Mesendoderm (in vitro differentiated cells): ENCODE measurements around the gene PIGX.

ENCODE experiments used
- DNase-seq: peaks from one replicate; pipeline ENCODE4 v3.0.0; 2013
- H2AK5ac ChIP-seq: 2 replicates; pipeline ENCODE4 v1.6.1; 2013; ENCODE audit warnings: low read length, inconsistent platforms
- H2BK120ac ChIP-seq: 2 replicates; pipeline ENCODE4 v1.6.1; 2013; ENCODE audit warnings: low read depth, mild to moderate bottlenecking, low read length, moderate library complexity, mixed read lengths
- H2BK15ac ChIP-seq: replicated peaks from 2 replicates; pipeline ENCODE4 v1.6.1; 2013; ENCODE audit warnings: low read depth, mild to moderate bottlenecking, moderate library complexity
- H2BK5ac ChIP-seq: 2 replicates; pipeline ENCODE4 v1.6.1; 2013; ENCODE audit warnings: low read length, inconsistent platforms
- H3K18ac ChIP-seq: 2 replicates; pipeline ENCODE4 v1.6.1; 2013; ENCODE audit warnings: mild to moderate bottlenecking, low read length, mixed read lengths
- H3K23ac ChIP-seq: one replicate; pipeline ENCODE4 v1.6.1; 2013; ENCODE audit warnings: low read length
- H3K27ac ChIP-seq: 2 replicates; pipeline ENCODE4 v1.5.1; 2013; ENCODE audit warnings: low read depth, mild to moderate bottlenecking, inconsistent platforms, low read length, moderate library complexity
- H3K27me3 ChIP-seq: 2 replicates; pipeline ENCODE4 v1.6.1; 2013; ENCODE audit warnings: low read length, control low read depth, mild to moderate bottlenecking, inconsistent platforms; ENCODE audit not compliant: insufficient read depth, poor library complexity
- H3K36me3 ChIP-seq: 2 replicates; pipeline ENCODE4 v1.6.1; 2013; ENCODE audit warnings: low read length, inconsistent platforms; ENCODE audit not compliant: control insufficient read depth, insufficient read depth
- H3K4ac ChIP-seq: one replicate; pipeline ENCODE4 v1.6.1; 2013; ENCODE audit warnings: low read depth, mild to moderate bottlenecking, low read length, moderate library complexity
- H3K4me1 ChIP-seq: 2 replicates; pipeline ENCODE4 v1.6.1; 2013; ENCODE audit warnings: low read depth, low read length, inconsistent platforms; ENCODE audit not compliant: control insufficient read depth
- H3K4me2 ChIP-seq: 2 replicates; pipeline ENCODE4 v1.6.1; 2013; ENCODE audit warnings: low read length
- H3K4me3 ChIP-seq: 2 replicates; pipeline ENCODE4 v1.5.1; 2013; ENCODE audit warnings: mild to moderate bottlenecking, low read length
- H3K56ac ChIP-seq: one replicate; pipeline ENCODE4 v1.6.1; 2013; ENCODE audit warnings: low read length
- H3K79me1 ChIP-seq: 2 replicates; pipeline ENCODE4 v1.6.1; 2013; ENCODE audit warnings: low read length, inconsistent platforms
- H3K79me2 ChIP-seq: 2 replicates; pipeline ENCODE4 v1.6.1; 2013; ENCODE audit warnings: mild to moderate bottlenecking, low read length; ENCODE audit not compliant: control insufficient read depth, insufficient read depth
- H3K9ac ChIP-seq: 2 replicates; pipeline ENCODE4 v1.6.1; 2013; ENCODE audit warnings: low read length, inconsistent platforms
- H4K5ac ChIP-seq: one replicate; pipeline ENCODE4 v1.6.1; 2013; ENCODE audit warnings: low read length
- H4K8ac ChIP-seq: one replicate; pipeline ENCODE4 v1.6.1; 2013; ENCODE audit warnings: low read depth, mild to moderate bottlenecking, control low read depth, low read length, moderate library complexity
- WGBS: extraction: QIAGEN DNeasy Blood & Tissue Kit; methylation state at CpG from one replicate; pipeline ENCODE4 v1.1.7; 2013; ENCODE audit warnings: low lambda C conversion rate, missing lambda C conversion rate; ENCODE audit not compliant: insufficient coverage; ENCODE audit errors: extremely low coverage; 5-methylcytosine and 5-hydroxymethylcytosine counted together

Gene PIGX

DNA sequence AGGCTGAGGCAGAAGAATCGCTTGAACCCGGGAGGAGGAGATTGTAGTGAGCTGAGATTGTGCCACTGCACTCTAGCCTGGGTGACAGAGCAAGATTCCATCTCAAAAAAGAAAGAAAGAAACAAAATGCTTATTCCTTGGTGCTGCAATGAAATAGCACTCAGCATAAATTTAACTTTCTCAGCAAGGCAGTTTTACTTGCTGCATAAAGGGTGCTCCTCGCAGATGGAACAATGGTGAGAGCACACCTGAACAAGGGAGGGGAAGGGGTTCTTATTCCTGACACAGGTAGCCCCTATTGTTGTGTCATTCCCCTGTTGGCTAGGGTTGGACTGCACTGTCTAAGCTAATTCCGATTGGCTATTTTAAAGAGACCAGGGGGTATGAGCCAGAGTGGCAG lies 44.6 kb downstream of the PIGX start:
- Histone ChIP-seq H3K79me2 (peaks cover 59% of the 10 kb centered on the region), H3K56ac (no peak overlapping the region), H4K5ac (no peak overlapping the region), H3K9ac (no peak overlapping the region), H3K27ac (no peak overlapping the region), H4K8ac (no peak overlapping the region), H2AK5ac (no peak overlapping the region), H3K36me3 (no peaks in the 10 kb centered on the region), H3K4me2 (no peak overlapping the region), H3K4ac (no peak overlapping the region), H2BK15ac (no peak overlapping the region), H3K79me1 (peaks cover 15% of the 10 kb centered on the region), H3K18ac (no peak overlapping the region), H2BK5ac (no peak overlapping the region), H3K27me3 (no peaks in the 10 kb centered on the region), H3K23ac (no peak overlapping the region), H2BK120ac (no peak overlapping the region), H3K4me3 (no peak overlapping the region), H3K4me1 (no peaks in the 10 kb centered on the region)
- DNase-seq: no peak
- no CpG with 5 or more reads among the region's 4 CpGs for WGBS

DNA sequence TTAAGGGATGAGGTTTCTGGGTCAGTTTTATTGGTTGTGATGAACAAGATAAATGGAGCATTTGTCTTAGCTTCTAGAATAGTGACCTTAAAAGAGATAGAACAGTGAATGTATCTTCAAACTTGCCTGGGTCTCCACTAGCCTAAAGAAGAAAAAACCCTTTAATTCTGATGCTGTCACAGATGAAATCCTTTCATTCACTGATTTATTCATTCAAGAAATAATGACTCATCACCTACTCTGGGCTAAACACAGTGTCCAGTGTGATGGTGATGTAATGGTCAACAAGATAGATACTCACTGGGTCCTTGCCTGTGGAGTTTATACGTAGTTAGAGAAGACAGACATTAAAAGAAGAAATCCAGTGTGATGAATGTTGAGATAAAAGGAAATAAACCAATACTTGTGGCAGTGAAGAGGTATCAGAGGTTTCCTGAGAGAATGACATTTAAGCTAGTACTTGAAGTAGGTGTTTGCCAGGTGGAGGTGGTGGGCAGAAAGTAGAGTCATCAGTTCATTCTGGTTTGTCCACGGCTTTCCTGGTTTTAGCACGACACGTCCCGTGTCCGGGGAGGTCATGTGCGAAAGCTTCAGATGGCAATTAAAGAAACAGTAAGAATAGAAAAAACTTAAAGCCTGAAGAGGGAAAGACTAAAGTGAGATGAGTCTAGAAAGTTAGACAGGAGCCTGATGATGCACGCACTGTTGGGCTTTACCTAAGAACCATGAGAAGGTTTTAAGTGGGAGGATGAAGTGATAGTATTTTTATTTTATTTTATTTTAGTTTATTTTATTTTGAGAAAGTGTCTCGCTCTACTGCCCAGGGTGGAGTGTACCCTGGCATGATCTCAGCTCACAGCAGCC lies 45.9 kb downstream of the PIGX start:
- H2AK5ac ChIP-seq: no peak overlapping the region
- H3K4me3 ChIP-seq: no peak overlapping the region
- no peak overlapping the region for H3K56ac ChIP-seq
- no peaks in the 10 kb centered on the region for H3K4me1 ChIP-seq
- no peak overlapping the region for H2BK5ac ChIP-seq
- H4K8ac ChIP-seq: no peak overlapping the region
- H2BK120ac ChIP-seq: no peak overlapping the region
- H3K27me3 ChIP-seq: no peaks in the 10 kb centered on the region
- H3K4me2 ChIP-seq: no peak overlapping the region
- no CpG with 5 or more reads among the region's 9 CpGs for WGBS
- no peak overlapping the region for H3K9ac ChIP-seq
- no peak overlapping the region for H3K4ac ChIP-seq
- no peak overlapping the region for H4K5ac ChIP-seq
- H3K79me1 ChIP-seq: peaks cover 17% of the 10 kb centered on the region
- H3K79me2 ChIP-seq: peaks cover 57% of the 10 kb centered on the region
- H3K27ac ChIP-seq: no peak overlapping the region
- H3K36me3 ChIP-seq: no peaks in the 10 kb centered on the region
- H3K18ac ChIP-seq: no peak overlapping the region
- DNase-seq: no peak
- H2BK15ac ChIP-seq: no peak overlapping the region
- H3K23ac ChIP-seq: no peak overlapping the region

DNA sequence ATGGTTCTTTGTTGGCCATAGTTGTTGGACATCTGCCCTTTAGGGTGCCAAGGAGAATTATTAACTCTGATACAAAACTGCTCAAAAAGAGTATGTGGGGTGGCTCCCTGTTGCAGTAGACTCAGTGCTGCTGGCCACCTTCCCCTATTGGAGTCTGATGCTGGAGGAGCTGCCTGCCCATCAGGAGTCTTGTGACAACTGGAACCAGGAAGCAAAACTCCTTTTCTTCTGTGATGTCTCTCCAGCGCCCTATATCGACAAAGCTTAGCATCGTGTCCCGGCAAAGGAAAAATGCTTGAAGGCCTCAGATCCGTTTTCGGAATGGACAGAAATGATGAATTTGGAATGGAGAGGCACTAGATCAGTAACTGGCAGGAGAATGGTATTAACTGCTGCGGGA lies 51.0 kb downstream of the PIGX start:
- H3K4me1 ChIP-seq: no peaks in the 10 kb centered on the region
- H2AK5ac ChIP-seq: no peak overlapping the region
- H4K5ac ChIP-seq: no peak overlapping the region
- no peak overlapping the region for H3K4me2 ChIP-seq
- H3K9ac ChIP-seq: no peak overlapping the region
- H3K79me2 ChIP-seq: peaks cover 35% of the 10 kb centered on the region
- no peak overlapping the region for H3K56ac ChIP-seq
- no peak overlapping the region for H3K18ac ChIP-seq
- H3K23ac ChIP-seq: no peak overlapping the region
- H2BK120ac ChIP-seq: no peak overlapping the region
- H3K27ac ChIP-seq: no peak overlapping the region
- no peak overlapping the region for H3K4me3 ChIP-seq
- H3K79me1 ChIP-seq: peaks cover 8% of the 10 kb centered on the region
- no peak overlapping the region for H2BK15ac ChIP-seq
- H3K36me3 ChIP-seq: no peaks in the 10 kb centered on the region
- WGBS: no CpG with 5 or more reads among the region's 7 CpGs
- no peak for DNase-seq
- H4K8ac ChIP-seq: no peak overlapping the region
- no peak overlapping the region for H2BK5ac ChIP-seq
- H3K4ac ChIP-seq: no peak overlapping the region
- no peaks in the 10 kb centered on the region for H3K27me3 ChIP-seq

DNA sequence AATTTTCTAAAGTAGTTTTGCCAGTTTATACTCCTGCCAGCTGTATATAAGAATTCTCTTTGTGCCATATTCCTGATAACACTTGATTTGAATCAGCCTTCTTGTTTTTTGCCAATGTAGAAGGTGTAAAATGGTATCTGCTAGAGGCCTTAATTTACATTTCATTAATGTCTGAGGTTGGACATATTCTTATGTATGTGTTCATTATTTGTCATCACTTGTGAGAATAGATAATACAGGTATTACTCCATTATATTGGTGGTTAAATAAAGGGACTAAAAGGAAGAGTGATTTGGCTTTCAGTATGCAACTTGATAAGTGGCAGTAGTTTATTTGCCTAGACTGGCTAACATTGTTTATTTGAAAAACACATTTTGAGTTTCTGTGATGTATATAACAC lies 53.3 kb downstream of the PIGX start:
- H3K27me3 ChIP-seq: no peaks in the 10 kb centered on the region
- peaks cover 7% of the 10 kb centered on the region for H3K79me1 ChIP-seq
- H3K79me2 ChIP-seq: peaks cover 30% of the 10 kb centered on the region
- no peak overlapping the region for H3K56ac ChIP-seq
- H2BK5ac ChIP-seq: no peak overlapping the region
- H2BK15ac ChIP-seq: no peak overlapping the region
- no peak overlapping the region for H3K23ac ChIP-seq
- no peak overlapping the region for H3K4ac ChIP-seq
- no peak for DNase-seq
- H3K4me3 ChIP-seq: no peak overlapping the region
- H3K4me1 ChIP-seq: no peaks in the 10 kb centered on the region
- no peak overlapping the region for H3K27ac ChIP-seq
- H4K5ac ChIP-seq: no peak overlapping the region
- H3K4me2 ChIP-seq: no peak overlapping the region
- no peaks in the 10 kb centered on the region for H3K36me3 ChIP-seq
- H2BK120ac ChIP-seq: no peak overlapping the region
- no peak overlapping the region for H3K18ac ChIP-seq
- no peak overlapping the region for H3K9ac ChIP-seq
- no peak overlapping the region for H2AK5ac ChIP-seq
- H4K8ac ChIP-seq: no peak overlapping the region

DNA sequence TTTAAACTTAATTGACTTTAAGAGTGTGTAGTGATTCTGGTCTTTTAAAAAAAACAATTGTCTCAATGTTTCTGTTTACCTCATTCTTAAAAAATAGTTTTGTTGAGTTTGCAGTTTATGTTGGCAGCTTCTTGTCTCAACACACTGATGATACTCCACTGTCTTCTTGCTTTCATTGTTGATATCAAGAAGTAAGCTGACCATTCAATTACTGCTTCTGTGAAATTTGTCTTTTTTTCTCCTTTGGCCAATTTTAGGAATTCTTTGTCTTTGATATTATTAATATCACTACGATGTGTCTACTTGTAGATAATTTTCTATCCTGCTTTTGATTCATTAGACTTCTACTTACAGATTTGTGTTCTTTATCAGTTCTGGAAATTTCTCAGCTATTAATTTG lies 58.9 kb downstream of the PIGX start:
- Histone ChIP-seq H3K4me2 (no peak overlapping the region), H4K5ac (no peak overlapping the region), H3K27me3 (no peaks in the 10 kb centered on the region), H3K4me1 (no peaks in the 10 kb centered on the region), H3K56ac (no peak overlapping the region), H3K79me1 (peaks cover 10% of the 10 kb centered on the region), H3K79me2 (peaks cover 48% of the 10 kb centered on the region), H3K27ac (no peak overlapping the region), H3K4me3 (no peak overlapping the region), H3K4ac (no peak overlapping the region), H2AK5ac (no peak overlapping the region), H2BK120ac (no peak overlapping the region), H3K18ac (no peak overlapping the region), H2BK15ac (no peak overlapping the region), H3K9ac (no peak overlapping the region), H3K23ac (no peak overlapping the region), H4K8ac (no peak overlapping the region), H3K36me3 (no peaks in the 10 kb centered on the region), H2BK5ac (no peak overlapping the region)
- WGBS: no CpG with 5 or more reads among the region's 1 CpG
- DNase-seq: no peak

DNA sequence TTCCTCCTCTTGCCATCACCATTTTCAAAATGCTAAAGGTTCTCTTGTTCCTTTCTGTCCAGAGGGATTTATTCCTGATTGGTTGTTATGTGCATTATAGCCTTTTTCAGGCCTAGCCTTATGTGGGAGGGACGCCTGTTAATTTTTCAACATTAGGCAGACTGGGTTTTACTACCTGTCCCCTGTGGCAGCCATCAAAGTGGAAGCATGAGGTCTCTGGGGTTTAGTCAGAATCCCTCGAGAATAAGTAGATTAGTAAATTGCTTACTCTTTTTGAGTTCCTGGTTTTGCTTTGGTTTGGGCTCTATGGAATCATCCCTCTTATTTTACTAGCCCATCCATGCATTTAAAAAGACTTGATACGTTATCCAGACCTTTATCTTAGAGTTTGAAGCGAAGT lies 59.9 kb downstream of the PIGX start:
- Histone ChIP-seq H4K8ac (no peak overlapping the region), H3K4me1 (no peaks in the 10 kb centered on the region), H3K79me1 (peaks cover 10% of the 10 kb centered on the region), H2BK120ac (no peak overlapping the region), H3K23ac (no peak overlapping the region), H3K18ac (no peak overlapping the region), H3K4me3 (no peak overlapping the region), H3K56ac (no peak overlapping the region), H2BK5ac (no peak overlapping the region), H4K5ac (no peak overlapping the region), H3K27ac (no peak overlapping the region), H2AK5ac (no peak overlapping the region), H3K4me2 (no peak overlapping the region), H3K9ac (no peak overlapping the region), H3K4ac (no peak overlapping the region), H2BK15ac (no peak overlapping the region), H3K27me3 (no peaks in the 10 kb centered on the region), H3K79me2 (peaks cover 52% of the 10 kb centered on the region), H3K36me3 (no peaks in the 10 kb centered on the region)
- WGBS: no CpG with 5 or more reads among the region's 4 CpGs
- no peak for DNase-seq
